SK-N-MC (cell line): Measurements from ENCODE around the gene GFOD2.

Source experiments
- DNase-seq: peaks from one replicate; pipeline ENCODE4 v3.0.0-alpha.2; 2011; ENCODE audit warnings: low read depth, low spot score
- H3K27ac ChIP-seq: fragments of 200-600 bp; sonication (generic); 2 replicates; pipeline ENCODE4 v1.5.1; 2016; ENCODE audit warnings: mixed run types
- H3K36me3 ChIP-seq: fragments of 200-600 bp; sonication (generic); 2 replicates; pipeline ENCODE4 v1.6.1; 2017; ENCODE audit warnings: antibody characterized with exemption, low read length, mixed read lengths; ENCODE audit not compliant: insufficient read depth
- H3K4me3 ChIP-seq: fragments of 200-600 bp; sonication (generic); 2 replicates; pipeline ENCODE4 v1.5.1; 2016
- H3K9ac ChIP-seq: fragments of 200-600 bp; sonication (generic); 2 replicates; pipeline ENCODE4 v1.8.0; 2017; ENCODE audit warnings: mixed run types, mixed read lengths; ENCODE audit not compliant: insufficient read length
- H3K9me3 ChIP-seq: fragments of 200-600 bp; sonication (generic); 2 replicates; pipeline ENCODE4 v1.6.1; 2017; ENCODE audit warnings: low read depth, mild to moderate bottlenecking, antibody characterized with exemption, low read length, moderate library complexity, mixed read lengths
- EZH2 ChIP-seq: fragments of 200-600 bp; sonication (generic); IDR thresholded peaks from one replicate; pipeline ENCODE4 v1.6.1; 2017; ENCODE audit warnings: antibody characterized with exemption
- FOXP2 ChIP-seq: optimal IDR thresholded peaks from 2 replicates; pipeline ENCODE3; 2011; ENCODE audit warnings: mild to moderate bottlenecking, moderate library complexity; ENCODE audit not compliant: insufficient read depth; ENCODE audit errors: extremely low read length, control extremely low read depth
- POLR2AphosphoS5 ChIP-seq: IDR thresholded peaks from 2 replicates; pipeline ENCODE4 v1.6.1; 2012; ENCODE audit warnings: mild to moderate bottlenecking, low read depth, low read length, borderline replicate concordance

Gene GFOD2

GRCh38 chr16:67672739-67673662 lies 46.1 kb downstream of the GFOD2 start:
- H3K36me3 ChIP-seq: no peaks in the 10 kb centered on the region
- H3K9ac ChIP-seq: no peak overlapping the region
- TF ChIP-seq EZH2: no peak
- no peak for TF ChIP-seq POLR2AphosphoS5
- no peak for TF ChIP-seq FOXP2
- H3K27ac ChIP-seq: peak overlapping the region; percentile 54; the same call in 1 of the 2 replicates
- no peak for DNase-seq
- no peaks in the 10 kb centered on the region for H3K9me3 ChIP-seq
- H3K4me3 ChIP-seq: peak overlapping the region; percentile 52

GRCh38 chr16:67672306-67672705 lies 46.8 kb downstream of the GFOD2 start:
- no peak overlapping the region for H3K9ac ChIP-seq
- no peak overlapping the region for H3K27ac ChIP-seq
- no peak overlapping the region for H3K4me3 ChIP-seq
- no peak for DNase-seq
- H3K9me3 ChIP-seq: no peaks in the 10 kb centered on the region
- H3K36me3 ChIP-seq: no peaks in the 10 kb centered on the region
- TF ChIP-seq FOXP2 (no peak), EZH2 (no peak), POLR2AphosphoS5 (no peak)

- Histone ChIP-seq H3K27ac (no peak overlapping the region), H3K9ac (no peak overlapping the region)
- TF ChIP-seq FOXP2 (no peak), POLR2AphosphoS5 (no peak), EZH2 (no peak)
Measured at GRCh38 chr16:67669499-67670101, 49.5 kb downstream of the GFOD2 start.

GRCh38 chr16:67668495-67669157 lies 50.5 kb downstream of the GFOD2 start:
- Histone ChIP-seq H3K36me3 (no peaks in the 10 kb centered on the region), H3K4me3 (no peak overlapping the region), H3K9me3 (no peaks in the 10 kb centered on the region), H3K9ac (no peak overlapping the region), H3K27ac (no peak overlapping the region)
- TF ChIP-seq EZH2 (no peak), POLR2AphosphoS5 (no peak), FOXP2 (no peak)
- no peak for DNase-seq

More at GRCh38 chr16:67669499-67670101, 49.5 kb downstream of the GFOD2 start:
- Histone ChIP-seq H3K36me3 (no peaks in the 10 kb centered on the region), H3K4me3 (no peak overlapping the region), H3K9me3 (no peaks in the 10 kb centered on the region)
- DNase-seq: no peak

GRCh38 chr16:67667817-67668494 lies 51.2 kb downstream of the GFOD2 start:
- DNase-seq: no peak
- H3K9me3 ChIP-seq: no peaks in the 10 kb centered on the region
- H3K9ac ChIP-seq: no peak overlapping the region
- TF ChIP-seq POLR2AphosphoS5 (no peak), EZH2 (no peak), FOXP2 (no peak)
- no peaks in the 10 kb centered on the region for H3K36me3 ChIP-seq
- no peak overlapping the region for H3K4me3 ChIP-seq
- no peak overlapping the region for H3K27ac ChIP-seq

- Histone ChIP-seq H3K9me3 (no peaks in the 10 kb centered on the region), H3K9ac (no peak overlapping the region), H3K4me3 (no peak overlapping the region), H3K36me3 (no peaks in the 10 kb centered on the region), H3K27ac (no peak overlapping the region)
- no peak for DNase-seq
- TF ChIP-seq EZH2 (no peak), POLR2AphosphoS5 (no peak), FOXP2 (no peak)
Measured at GRCh38 chr16:67667453-67667816, 51.7 kb downstream of the GFOD2 start.

GRCh38 chr16:67666559-67667452 lies 52.3 kb downstream of the GFOD2 start, which contains the start of the genes C16orf86 and ENKD1:
TSS of gene C16orf86 (plus strand) at chr16:67666814. CDS start at chr16:67666971, 157 bp downstream.
TSS of gene ENKD1 (minus strand) at chr16:67666750. CDS start at chr16:67666442, 308 bp downstream.
- Histone ChIP-seq H3K36me3 (no peaks in the 10 kb centered on the region), H3K9me3 (no peaks in the 10 kb centered on the region), H3K27ac (no peak within 1 kb of the TSS), H3K9ac (no peak within 1 kb of the TSS), H3K4me3 (no peak within 1 kb of the TSS)
- no peak for TF ChIP-seq FOXP2
- TF ChIP-seq EZH2: no peak
- no peak for TF ChIP-seq POLR2AphosphoS5
- DNase-seq: no peak
